ENCODE measurements around the gene SRMS.

DNA sequence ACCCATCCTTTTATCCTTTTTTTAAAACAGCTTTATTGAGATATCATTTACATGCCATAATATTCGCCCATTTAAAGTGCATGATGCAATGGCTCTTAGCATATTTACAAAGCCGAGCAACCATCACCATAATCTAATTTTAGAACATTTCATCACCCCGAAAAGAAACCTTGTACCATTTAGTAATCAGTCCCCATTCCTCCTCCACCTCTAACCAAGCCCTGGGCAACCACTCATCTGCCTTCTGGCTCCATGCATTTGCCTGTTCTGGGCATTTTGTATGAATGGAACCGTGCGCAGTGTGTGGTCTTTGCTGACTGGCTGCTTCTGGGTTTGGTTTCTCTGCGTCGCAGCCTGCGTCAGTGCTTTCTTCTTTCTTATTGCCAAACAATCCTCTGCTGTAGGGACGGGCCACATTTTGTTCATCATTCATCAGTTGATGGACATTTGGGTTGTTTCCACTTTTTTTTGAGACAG is 38.4 kb downstream of the SRMS start:
- TF ChIP-seq POLR2A (IDR thresholded peaks at IDR 0.05) (no peak), CTCF (IDR thresholded peaks at IDR 0.05) (no peak)

All from testis (tissue), 2 donors.